ENCODE data around the gene SMC6.

DNA sequence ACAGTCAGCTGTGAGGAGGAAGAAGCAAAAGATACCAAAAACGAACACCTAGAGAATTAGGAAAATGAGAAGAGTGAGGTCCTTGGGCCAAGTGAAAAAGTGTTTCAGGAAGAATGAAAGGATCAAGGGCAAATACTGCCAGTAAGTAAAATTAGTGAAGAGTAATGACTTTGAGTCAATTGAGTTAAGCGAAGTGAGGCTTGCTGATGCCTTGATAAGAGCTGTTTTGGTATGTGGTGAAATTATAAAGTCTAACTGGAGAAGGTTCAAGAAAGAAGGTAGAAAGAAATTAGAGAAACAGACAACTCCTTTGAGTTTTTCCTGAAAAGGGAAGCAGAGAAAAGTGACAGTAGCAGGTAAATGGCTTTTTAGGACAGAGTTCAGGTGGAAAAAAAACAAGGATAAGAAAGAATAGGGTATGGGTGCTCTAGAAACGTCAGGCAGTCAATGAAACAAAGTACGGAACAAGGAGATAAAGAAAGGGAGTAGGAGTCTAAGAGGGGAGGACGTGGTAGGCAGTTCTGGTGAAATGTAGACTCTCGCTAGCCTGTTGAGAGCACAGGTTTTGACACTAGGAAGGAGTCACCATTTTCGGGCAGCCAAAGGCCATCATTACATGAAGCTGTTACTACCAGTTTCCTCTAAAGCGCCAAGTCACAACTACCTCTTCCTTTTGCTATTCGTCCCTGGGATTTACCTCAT lies 42.9 kb downstream of the SMC6 start:
- TF ChIP-seq, protein P1, sequence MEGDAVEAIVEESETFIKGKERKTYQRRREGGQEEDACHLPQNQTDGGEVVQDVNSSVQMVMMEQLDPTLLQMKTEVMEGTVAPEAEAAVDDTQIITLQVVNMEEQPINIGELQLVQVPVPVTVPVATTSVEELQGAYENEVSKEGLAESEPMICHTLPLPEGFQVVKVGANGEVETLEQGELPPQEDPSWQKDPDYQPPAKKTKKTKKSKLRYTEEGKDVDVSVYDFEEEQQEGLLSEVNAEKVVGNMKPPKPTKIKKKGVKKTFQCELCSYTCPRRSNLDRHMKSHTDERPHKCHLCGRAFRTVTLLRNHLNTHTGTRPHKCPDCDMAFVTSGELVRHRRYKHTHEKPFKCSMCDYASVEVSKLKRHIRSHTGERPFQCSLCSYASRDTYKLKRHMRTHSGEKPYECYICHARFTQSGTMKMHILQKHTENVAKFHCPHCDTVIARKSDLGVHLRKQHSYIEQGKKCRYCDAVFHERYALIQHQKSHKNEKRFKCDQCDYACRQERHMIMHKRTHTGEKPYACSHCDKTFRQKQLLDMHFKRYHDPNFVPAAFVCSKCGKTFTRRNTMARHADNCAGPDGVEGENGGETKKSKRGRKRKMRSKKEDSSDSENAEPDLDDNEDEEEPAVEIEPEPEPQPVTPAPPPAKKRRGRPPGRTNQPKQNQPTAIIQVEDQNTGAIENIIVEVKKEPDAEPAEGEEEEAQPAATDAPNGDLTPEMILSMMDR (IDR thresholded peaks at IDR 0.05) = no peak
- no peak for TF ChIP-seq POLR2A (IDR thresholded peaks at IDR 0.05)
